Measurements from ENCODE around the gene ERBB4.

DNA sequence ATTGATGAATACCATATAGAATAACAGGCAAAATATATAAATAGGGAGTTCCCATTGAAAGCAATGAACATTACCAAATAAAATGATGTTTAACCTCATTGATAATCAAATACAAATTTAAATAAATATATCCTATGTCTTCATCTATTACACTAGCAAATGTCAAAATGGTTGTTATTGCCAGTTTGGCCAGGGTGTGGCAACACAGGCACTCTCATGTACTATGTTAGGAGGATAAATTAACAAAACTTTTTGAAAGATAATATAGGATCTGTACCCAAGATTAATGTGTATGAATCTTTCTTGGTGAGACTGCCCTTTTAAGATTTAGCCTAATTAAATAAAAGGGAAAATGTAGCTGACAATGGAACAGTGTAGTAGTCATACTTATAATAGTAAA lies 659.3 kb downstream of the ERBB4 start:
- no peak for TF ChIP-seq POLR2A (IDR thresholded peaks at IDR 0.05)
- TF ChIP-seq, protein P1, sequence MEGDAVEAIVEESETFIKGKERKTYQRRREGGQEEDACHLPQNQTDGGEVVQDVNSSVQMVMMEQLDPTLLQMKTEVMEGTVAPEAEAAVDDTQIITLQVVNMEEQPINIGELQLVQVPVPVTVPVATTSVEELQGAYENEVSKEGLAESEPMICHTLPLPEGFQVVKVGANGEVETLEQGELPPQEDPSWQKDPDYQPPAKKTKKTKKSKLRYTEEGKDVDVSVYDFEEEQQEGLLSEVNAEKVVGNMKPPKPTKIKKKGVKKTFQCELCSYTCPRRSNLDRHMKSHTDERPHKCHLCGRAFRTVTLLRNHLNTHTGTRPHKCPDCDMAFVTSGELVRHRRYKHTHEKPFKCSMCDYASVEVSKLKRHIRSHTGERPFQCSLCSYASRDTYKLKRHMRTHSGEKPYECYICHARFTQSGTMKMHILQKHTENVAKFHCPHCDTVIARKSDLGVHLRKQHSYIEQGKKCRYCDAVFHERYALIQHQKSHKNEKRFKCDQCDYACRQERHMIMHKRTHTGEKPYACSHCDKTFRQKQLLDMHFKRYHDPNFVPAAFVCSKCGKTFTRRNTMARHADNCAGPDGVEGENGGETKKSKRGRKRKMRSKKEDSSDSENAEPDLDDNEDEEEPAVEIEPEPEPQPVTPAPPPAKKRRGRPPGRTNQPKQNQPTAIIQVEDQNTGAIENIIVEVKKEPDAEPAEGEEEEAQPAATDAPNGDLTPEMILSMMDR (IDR thresholded peaks at IDR 0.05) = no peak
- no peak for TF ChIP-seq POLR2AphosphoS5 (IDR thresholded peaks at IDR 0.05)
- no peak for TF ChIP-seq EP300 (IDR thresholded peaks at IDR 0.05; ENCODE audit: low read depth)

Data from transverse colon (tissue), 4 donors.